H1 (cell line): ENCODE measurements around the gene MPP2. TPM values are rescaled to one million over a fixed set of nuclear protein-coding genes. Genes with fewer than 3 reads are reported as not detected.

Experiments
- BRCA1 ChIP-seq: IDR thresholded peaks from 2 replicates; pipeline ENCODE4 v1.6.1; 2012; ENCODE audit warnings: low read depth, low read length, improper control_type of control experiment
- JUND ChIP-seq: IDR thresholded peaks from 2 replicates; pipeline ENCODE4 v1.6.1; 2011; ENCODE audit warnings: mild to moderate bottlenecking, improper control_type of control experiment, low read length
- KDM4A ChIP-seq: IDR thresholded peaks from one replicate; pipeline ENCODE4 v1.7.1; 2012; ENCODE audit warnings: low read depth, mild to moderate bottlenecking, moderate library complexity, low read length, inconsistent platforms; ENCODE audit not compliant: severe bottlenecking
- polyA plus RNA-seq, 7 experiments: library from polyadenylated mRNA; depleted of rRNA in 3 of 7; stranded (reverse) in 5 of 7; unstranded in 2 of 7; fragments of >200 nt in 5 of 7; fragments of 200-250 nt in 2 of 7; gene quantifications; 1 replicate in 5 of 7; 2 replicates in 1 of 7; 4 replicates in 1 of 7; pipeline versions ENCODE4 v1.2.1 to v1.2.3, GENCODE V29; 2011 to 2013; ENCODE audit warnings: missing spikeins in 2 of 7, mixed read lengths in 2 of 7
- total RNA-seq: library from RNA; stranded (reverse); fragmentation: NEBNext Ultra II Directional; extraction: Animal tissue kit (Norgen Biotek cat#: 25700); gene quantifications from 2 replicates; pipeline ENCODE4 v1.2.1, GENCODE V29; 2021

The MPP2 gene
- total and polyA plus RNA-seq, 2 of the 8 experiments (the other 6 are each of a cell fraction or from before 2014, with no cell fraction given): 30.9 to 34.1 TPM

DNA sequence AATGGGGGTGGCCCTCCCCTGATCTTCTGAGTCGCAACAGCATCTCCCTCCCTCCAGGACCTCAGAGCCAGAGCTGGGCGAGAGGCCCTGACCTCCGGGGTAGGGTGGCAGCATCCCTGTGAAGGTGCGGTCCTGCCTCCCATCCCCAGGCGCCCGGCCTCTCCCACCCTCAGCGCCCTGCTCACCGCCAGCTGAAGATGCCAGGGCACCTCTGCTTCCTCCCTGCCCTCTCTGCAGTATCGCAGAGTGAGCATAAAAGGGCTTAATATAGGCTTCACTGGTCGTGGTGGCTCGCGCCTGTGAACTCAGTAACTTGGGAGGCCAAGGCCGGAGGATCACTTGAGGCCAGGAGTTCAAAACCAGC lies 10.7 kb upstream of the MPP2 start (continued):
- no peak for TF ChIP-seq BRCA1
- TF ChIP-seq JUND: no peak
- no peak for TF ChIP-seq KDM4A
